H1 (cell line): ENCODE measurements around the gene TEX29. TPM values are rescaled to one million over a fixed set of nuclear protein-coding genes. Genes with fewer than 3 reads are reported as not detected.

Source experiments
- JUND ChIP-seq: IDR thresholded peaks from 2 replicates; pipeline ENCODE4 v1.6.1; 2011; ENCODE audit warnings: mild to moderate bottlenecking, improper control_type of control experiment, low read length
- KDM5A ChIP-seq: fragments of 200-600 bp; IDR thresholded peaks from 2 replicates; pipeline ENCODE4 v1.7.1; 2012; ENCODE audit warnings: mild to moderate bottlenecking, low read length, inconsistent platforms, mixed read lengths
- SIX5 ChIP-seq: IDR thresholded peaks from 2 replicates; pipeline ENCODE4 v1.6.1; 2011; ENCODE audit warnings: mild to moderate bottlenecking, low read depth, low read length
- SP4 ChIP-seq: IDR thresholded peaks from 2 replicates; pipeline ENCODE4 v1.6.1; 2012; ENCODE audit warnings: low read length, inconsistent platforms
- TAF7 ChIP-seq: optimal IDR thresholded peaks from 2 replicates; pipeline ENCODE3; 2011; ENCODE audit warnings: low read depth, mild to moderate bottlenecking, inconsistent platforms, low read length, moderate library complexity, borderline replicate concordance
- polyA plus RNA-seq, 7 experiments: library from polyadenylated mRNA; depleted of rRNA in 3 of 7; stranded (reverse) in 5 of 7; unstranded in 2 of 7; fragments of >200 nt in 5 of 7; fragments of 200-250 nt in 2 of 7; gene quantifications; 1 replicate in 5 of 7; 2 replicates in 1 of 7; 4 replicates in 1 of 7; pipeline versions ENCODE4 v1.2.1 to v1.2.3, GENCODE V29; 2011 to 2013; ENCODE audit warnings: missing spikeins in 2 of 7, mixed read lengths in 2 of 7
- total RNA-seq: library from RNA; stranded (reverse); fragmentation: NEBNext Ultra II Directional; extraction: Animal tissue kit (Norgen Biotek cat#: 25700); gene quantifications from 2 replicates; pipeline ENCODE4 v1.2.1, GENCODE V29; 2021

TEX29 gene
- total and polyA plus RNA-seq, 2 of the 8 experiments (the other 6 are each of a cell fraction or from before 2014, with no cell fraction given): 0.08 TPM; not detected in 1

DNA sequence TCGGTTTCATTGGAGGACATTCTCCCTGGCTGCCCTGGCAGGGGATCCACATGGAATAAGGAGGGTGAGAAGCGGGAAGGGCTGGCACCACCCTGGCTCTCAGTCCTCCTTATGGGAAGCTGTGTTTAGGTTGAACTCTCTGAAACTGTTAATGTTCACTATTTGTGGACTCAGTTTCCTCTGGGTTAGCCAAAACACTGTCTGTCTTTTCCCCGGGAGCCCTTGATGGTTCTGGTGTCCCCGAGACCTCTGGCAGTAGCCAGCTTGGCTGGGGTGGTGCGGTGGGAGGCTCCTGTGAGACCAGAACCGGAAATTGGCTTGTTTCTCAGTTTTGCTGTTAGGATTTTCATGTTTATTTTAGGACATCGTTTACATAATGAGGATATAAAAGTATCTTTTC lies 48.3 kb upstream of the TEX29 start (continued):
- TF ChIP-seq TAF7 (no peak), KDM5A (no peak), JUND (no peak), SP4 (no peak), SIX5 (no peak)
- TF ChIP-seq, all 59 proteins: peak for 0
